Epithelial cell of proximal tubule (primary cell): ENCODE results near the gene KDM8. TPM values are rescaled to one million over a fixed set of nuclear protein-coding genes. Genes with fewer than 3 reads are reported as not detected.

Source experiments
- DNase-seq: peaks from one replicate; pipeline ENCODE4 v3.0.0-alpha.2; 2011; ENCODE audit warnings: low read depth
- H3K4me3 ChIP-seq: 2 replicates; pipeline ENCODE4 v1.5.1; 2011; ENCODE audit warnings: low read depth, mild to moderate bottlenecking, low read length
- CTCF ChIP-seq: conservative IDR thresholded peaks from 2 replicates; pipeline ENCODE4 v1.5.1; 2012; ENCODE audit warnings: low read depth, mild to moderate bottlenecking, low read length
- total RNA-seq: library from RNA; depleted of rRNA; stranded (reverse); fragments of >200 nt; gene quantifications from 2 replicates; pipeline ENCODE4 v1.2.3, GENCODE V29; 2015

The KDM8 gene
- total RNA-seq, 1 donor from 2014 or later, result 13.8 TPM

GRCh38 chr16:27234171-27234570 lies 30.8 kb downstream of the KDM8 start:
- no peak for TF ChIP-seq CTCF
- H3K4me3 ChIP-seq, result no peak overlapping the region
- no peak for DNase-seq

GRCh38 chr16:27234603-27235002 lies 31.3 kb downstream of the KDM8 start:
- H3K4me3 ChIP-seq, result no peak overlapping the region
- DNase-seq, result no peak
- no peak for TF ChIP-seq CTCF

- H3K4me3 ChIP-seq, result no peak overlapping the region
- DNase-seq, result no peak
- TF ChIP-seq CTCF, result peak; percentile 98
Measured at GRCh38 chr16:27235055-27235937, 32.0 kb downstream of the KDM8 start.

- H3K4me3 ChIP-seq, result no peak overlapping the region
- no peak for TF ChIP-seq CTCF
- no peak for DNase-seq
Measured at GRCh38 chr16:27235938-27236245, 32.6 kb downstream of the KDM8 start.

GRCh38 chr16:27236635-27237218 lies 33.4 kb downstream of the KDM8 start:
- no peak for TF ChIP-seq CTCF
- no peak for DNase-seq
- H3K4me3 ChIP-seq, result no peak overlapping the region

GRCh38 chr16:27237219-27238015 lies 34.1 kb downstream of the KDM8 start:
- no peak for TF ChIP-seq CTCF
- DNase-seq, result no peak
- no peak overlapping the region for H3K4me3 ChIP-seq
